SK-N-SH (cell line): Measurements from ENCODE around the gene RPL5. TPM values are rescaled to one million over a fixed set of nuclear protein-coding genes. Genes with fewer than 3 reads are reported as not detected.

Experiments used
- CTCF ChIA-PET: fragments of 300-600, 350-600 bp; formaldehyde crosslinking; extraction: SDS; loops from one replicate; lab custom pipeline; 2021; lab: Yijun Ruan, JAX
- POLR2A ChIA-PET: fragments of 350-600 bp; sonication (Branson Sonifier 250); formaldehyde crosslinking; extraction: SDS; loops from one replicate; lab custom pipeline; 2020; ENCODE audit warnings: antibody characterized with exemption, inconsistent platforms; lab: Yijun Ruan, JAX
- DNase-seq: peaks from one replicate; pipeline ENCODE4 v3.0.0; 2012
- H2AFZ ChIP-seq: fragments of 200-600 bp; sonication (generic); 2 replicates; pipeline ENCODE4 v1.8.1; 2016; ENCODE audit warnings: antibody characterized with exemption, mild to moderate bottlenecking, low read depth
- H3F3A ChIP-seq: fragments of 200-600 bp; sonication (generic); replicated peaks from 2 replicates; pipeline ENCODE3; 2016; ENCODE audit warnings: antibody characterized with exemption, mild to moderate bottlenecking; ENCODE audit not compliant: insufficient read depth
- H3K27ac ChIP-seq, 2 experiments: fragments of 200-500 bp in 1 of 2; fragments of 200-600 bp in 1 of 2; sonication (Bioruptor generic) in 1 of 2; sonication (generic), shearing (Covaris generic) in 1 of 2; 2 replicates each; pipeline versions ENCODE4 v1.5.1 to v1.6.1; 2014 to 2016; ENCODE audit warnings: low read depth in 2 of 2, inconsistent platforms in 1 of 2, low read length in 1 of 2, mild to moderate bottlenecking in 1 of 2, mixed read lengths in 1 of 2
- H3K27me3 ChIP-seq: fragments of 200-600 bp; sonication (generic), shearing (Covaris generic); 2 replicates; pipeline ENCODE4 v1.6.1; 2016; ENCODE audit warnings: mixed run types; ENCODE audit not compliant: insufficient read depth
- H3K36me3 ChIP-seq, 2 experiments: fragments of 200-500 bp in 1 of 2; fragments of 200-600 bp in 1 of 2; sonication (Bioruptor generic) in 1 of 2; sonication (generic) in 1 of 2; replicated peaks in 1 of 2; 2 replicates each; pipeline versions ENCODE3 to v1.5.1; 2014 to 2016; ENCODE audit warnings: low read length in 1 of 2, mild to moderate bottlenecking in 1 of 2; ENCODE audit not compliant: insufficient read depth in 2 of 2, control insufficient read depth in 1 of 2
- H3K4me1 ChIP-seq, 2 experiments: fragments of 200-500 bp in 1 of 2; fragments of 200-600 bp in 1 of 2; sonication (Bioruptor generic) in 1 of 2; sonication (generic), shearing (Covaris generic) in 1 of 2; 2 replicates each; pipeline versions ENCODE4 v1.5.1 to v1.6.1; 2014 to 2016; ENCODE audit warnings: low read depth in 1 of 2, low read length in 1 of 2, mixed run types in 1 of 2; ENCODE audit not compliant: insufficient read depth in 2 of 2, control insufficient read depth in 1 of 2
- H3K4me2 ChIP-seq: fragments of 200-600 bp; sonication (generic), shearing (Covaris generic); 2 replicates; pipeline ENCODE4 v1.6.1; 2017; ENCODE audit warnings: mixed run types
- H3K4me3 ChIP-seq, 2 experiments: fragments of 200-500 bp in 1 of 2; fragments of 200-600 bp in 1 of 2; sonication (Bioruptor generic) in 1 of 2; sonication (generic), shearing (Covaris generic) in 1 of 2; 2 replicates each; pipeline versions ENCODE4 v1.5.1 to v1.8.1; 2014 to 2016; ENCODE audit warnings: low read depth in 2 of 2, inconsistent platforms in 1 of 2, low read length in 1 of 2, mild to moderate bottlenecking in 1 of 2, mixed read lengths in 1 of 2, moderate library complexity in 1 of 2
- H3K79me2 ChIP-seq: fragments of 200-600 bp; sonication (generic); 2 replicates; pipeline ENCODE4 v1.8.1; 2017; ENCODE audit warnings: mild to moderate bottlenecking; ENCODE audit not compliant: insufficient read depth
- H3K9ac ChIP-seq: fragments of 200-600 bp; sonication (generic); 2 replicates; pipeline ENCODE4 v1.6.1; 2017; ENCODE audit warnings: mixed run types
- H3K9me2 ChIP-seq: fragments of 200-600 bp; sonication (generic); 2 replicates; pipeline ENCODE4 v1.6.1; 2017; ENCODE audit warnings: mixed run types
- H3K9me3 ChIP-seq: fragments of 200-600 bp; sonication (generic); 2 replicates; pipeline ENCODE4 v1.6.1; 2017; ENCODE audit warnings: mixed run types, mild to moderate bottlenecking, moderate library complexity
- H4K20me1 ChIP-seq: fragments of 200-600 bp; sonication (generic); 2 replicates; pipeline ENCODE4 v1.6.1; 2017; ENCODE audit warnings: mild to moderate bottlenecking, mixed run types; ENCODE audit not compliant: insufficient read depth
- CHD2 ChIP-seq: fragments of 150-350 bp; IDR thresholded peaks from 2 replicates; pipeline ENCODE4 v1.6.1; 2018; ENCODE audit warnings: low read length; ENCODE audit not compliant: partially characterized antibody
- CTCF ChIP-seq: fragments of 200-600 bp; sonication (generic); IDR thresholded peaks from 2 replicates; pipeline ENCODE4 v1.6.1; 2017; ENCODE audit warnings: antibody characterized with exemption, mild to moderate bottlenecking, moderate library complexity
- EP300 ChIP-seq, 2 experiments: IDR thresholded peaks; 2 replicates each; pipeline versions ENCODE4 v1.4.0 to v1.6.1; 2012; ENCODE audit warnings: borderline replicate concordance in 1 of 2, low read depth in 1 of 2, low read length in 1 of 2
- FOSL2 ChIP-seq: IDR thresholded peaks from 2 replicates; pipeline ENCODE4 v1.4.0; 2012; ENCODE audit warnings: low read depth, mild to moderate bottlenecking, moderate library complexity, borderline replicate concordance
- FOXJ3 ChIP-seq: sonication (generic); formaldehyde crosslinking; IDR thresholded peaks from 2 replicates; pipeline ENCODE4 v1.5.1; 2020; ENCODE audit warnings: mild to moderate bottlenecking, missing genetic modification reagents
- GABPA ChIP-seq: IDR thresholded peaks from 2 replicates; pipeline ENCODE4 v1.4.0; 2012; ENCODE audit warnings: low read depth, mild to moderate bottlenecking
- GATA2 ChIP-seq: sonication (generic); formaldehyde crosslinking; IDR thresholded peaks from 2 replicates; pipeline ENCODE4 v1.5.0; 2020; ENCODE audit warnings: mild to moderate bottlenecking, missing genetic modification reagents
- JUND ChIP-seq: IDR thresholded peaks from 2 replicates; pipeline ENCODE4 v1.4.0; 2012
- MEF2A ChIP-seq: IDR thresholded peaks from 2 replicates; pipeline ENCODE4 v1.4.0; 2012; ENCODE audit warnings: low read depth, borderline replicate concordance
- MXI1 ChIP-seq: IDR thresholded peaks from 2 replicates; pipeline ENCODE4 v1.6.1; 2012; ENCODE audit warnings: mild to moderate bottlenecking, low read depth, low read length, improper control_type of control experiment
- NFIC ChIP-seq: IDR thresholded peaks from 2 replicates; pipeline ENCODE4 v1.4.0; 2012; ENCODE audit warnings: borderline replicate concordance
- REST ChIP-seq: IDR thresholded peaks from 2 replicates; pipeline ENCODE4 v1.6.1; 2012; ENCODE audit warnings: mild to moderate bottlenecking, low read depth, low read length, moderate library complexity
- RXRA ChIP-seq: IDR thresholded peaks from 2 replicates; pipeline ENCODE4 v1.4.0; 2012; ENCODE audit warnings: low read depth, mild to moderate bottlenecking, borderline replicate concordance
- SIN3A ChIP-seq: IDR thresholded peaks from 2 replicates; pipeline ENCODE4 v1.6.1; 2012; ENCODE audit warnings: low read depth, mild to moderate bottlenecking, low read length, moderate library complexity, borderline replicate concordance
- TAF1 ChIP-seq: IDR thresholded peaks from 2 replicates; pipeline ENCODE4 v1.6.1; 2012; ENCODE audit warnings: low read depth, mild to moderate bottlenecking, low read length, moderate library complexity, borderline replicate concordance
- TEAD4 ChIP-seq: IDR thresholded peaks from 2 replicates; pipeline ENCODE4 v1.4.0; 2012; ENCODE audit warnings: mild to moderate bottlenecking, borderline replicate concordance; ENCODE audit not compliant: insufficient read depth
- YY1 ChIP-seq: IDR thresholded peaks from 2 replicates; pipeline ENCODE4 v1.4.0; 2012; ENCODE audit warnings: low read depth, mild to moderate bottlenecking
- ZBTB33 ChIP-seq: IDR thresholded peaks from 2 replicates; pipeline ENCODE4 v1.4.0; 2012; ENCODE audit warnings: low read depth, borderline replicate concordance
- WGBS: methylation state at CpG from one replicate; pipeline ENCODE4 v1.1.6; 2017; ENCODE audit warnings: low lambda C conversion rate; 5-methylcytosine and 5-hydroxymethylcytosine counted together
- polyA plus RNA-seq, 3 experiments: library from polyadenylated mRNA; depleted of rRNA; stranded (reverse); fragments of >200 nt; gene quantifications; 2 replicates each; pipeline ENCODE4 v1.2.3, GENCODE V29; 2012

The RPL5 gene
- polyA plus RNA-seq, 1 of the 3 experiments (the other 2 are of a cell fraction), result 1,489 TPM

- CTCF ChIA-PET, result interaction anchor here (1.0 to 6.9 kb wide), 8 partner anchors 8 to 147 kb away, joined by 3 to 46 read pairs (median 4); partner anchors contain the start of gene DIPK1A
- H3K79me2 ChIP-seq, result no peaks in the 10 kb centered on the region
- TF ChIP-seq MEF2A (no peak), TEAD4 (no peak), EP300 (IDR thresholded peaks at IDR 0.05; ENCODE audit: borderline replicate concordance in 1 of 2, low read depth in 1 of 2, low read length in 1 of 2) (no peak), RXRA (no peak), CHD2 (no peak), GATA2 (CRISPR knock-in tag) (no peak), SIN3A (no peak), MXI1 (no peak), FOSL2 (no peak), TAF1 (no peak), CTCF (no peak), GABPA (no peak), REST (no peak), JUND (no peak), YY1 (no peak), ZBTB33 (no peak), FOXJ3 (CRISPR knock-in tag) (no peak), NFIC (no peak)
- TF ChIP-seq, all 33 proteins: peak for 0
- POLR2A ChIA-PET, result no interaction called here
- Histone ChIP-seq H4K20me1 (no peaks in the 10 kb centered on the region), H3F3A (peaks cover 8% of the 10 kb centered on the region), H3K4me1 (peaks cover 0 to 18% of the 10 kb centered on the region in 2 experiments; a peak in 2 of 4 replicates), H3K9ac (no peak overlapping the region), H3K27ac (no peak overlapping the region), H3K4me3 (no peak overlapping the region), H3K4me2 (no peak overlapping the region), H3K9me2 (no peaks in the 10 kb centered on the region), H3K36me3 (peaks cover 0 to under 1% of the 10 kb centered on the region in 2 experiments), H2AFZ (no peak overlapping the region), H3K9me3 (no peaks in the 10 kb centered on the region; the same call in 1 of the 2 replicates), H3K27me3 (no peaks in the 10 kb centered on the region)
- WGBS, result 88% methylated on average over 4 of the region's 4 CpGs
- DNase-seq, result no peak
These were observed 44.5 kb downstream of the RPL5 start for GRCh38 chr1:92876351-92876750.
